Right lung (tissue), 5 donors: ENCODE measurements around the gene TRAF1. TPM values are rescaled to one million over a fixed set of nuclear protein-coding genes. Genes with fewer than 3 reads are reported as not detected.

ENCODE experiments used
- DNase-seq, 2 donors: peaks; one replicate each; pipeline ENCODE4 v3.0.0-alpha.2; 2013
- polyA plus RNA-seq, 5 donors: library from polyadenylated mRNA; unstranded; fragments of 120-200 nt; gene quantifications; one replicate each; pipeline versions ENCODE4 v1.2.1 to v1.2.3, GENCODE V29; 2013; ENCODE audit warnings: inconsistent platforms in 1 of 5, low replicate concordance in 1 of 5; ENCODE audit not compliant: insufficient read length in 5 of 5, insufficient read depth in 1 of 5

The TRAF1 gene
- polyA plus RNA-seq, 5 donors, result 7.0 to 11.0 (median 8.1) TPM

DNA sequence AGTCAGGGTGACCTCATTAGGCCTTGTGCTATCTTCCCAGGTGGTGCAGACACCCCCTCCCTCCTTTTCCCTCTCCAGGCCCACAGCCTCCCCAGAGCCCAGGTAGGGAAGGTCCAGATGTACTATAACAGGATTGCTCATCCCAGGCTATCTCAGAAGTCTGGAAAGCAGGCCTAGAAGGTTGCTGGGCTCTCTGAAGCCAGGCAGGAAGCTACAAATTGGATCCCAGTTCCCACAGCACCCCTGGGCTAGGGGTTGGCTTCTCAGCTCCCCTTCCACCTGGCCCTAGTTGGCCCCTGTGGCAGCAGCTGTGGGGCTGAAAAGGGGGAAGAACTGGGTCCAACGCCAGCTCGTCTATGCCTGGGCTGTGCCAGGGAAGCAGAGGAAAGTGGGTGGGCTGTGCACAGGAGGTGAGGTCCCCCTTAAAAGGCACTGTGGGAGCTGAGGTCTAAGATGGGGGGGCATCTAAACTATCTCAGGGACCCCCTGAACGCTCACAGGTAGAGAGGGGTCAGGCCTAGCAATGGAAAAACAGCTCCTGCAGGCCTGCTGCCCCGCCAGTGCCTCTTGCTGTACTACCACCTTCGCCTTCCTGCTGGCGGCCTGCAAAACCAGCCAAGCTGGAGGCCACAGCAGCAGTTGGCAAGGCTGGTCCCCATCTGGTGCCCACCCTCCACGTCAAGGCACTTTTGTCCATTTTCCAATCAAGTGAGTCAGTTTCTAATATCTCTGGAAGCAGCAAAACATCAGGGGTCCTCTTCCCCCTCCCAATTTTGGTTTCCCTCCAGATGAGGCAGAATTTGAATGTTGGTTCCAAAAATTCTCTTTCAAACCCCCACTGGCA, 70.5 kb downstream of the TRAF1 start:
- no peak for DNase-seq

GRCh38 chr9:120854596-120855327, 71.8 kb downstream of the TRAF1 start:
- no peak for DNase-seq

DNA sequence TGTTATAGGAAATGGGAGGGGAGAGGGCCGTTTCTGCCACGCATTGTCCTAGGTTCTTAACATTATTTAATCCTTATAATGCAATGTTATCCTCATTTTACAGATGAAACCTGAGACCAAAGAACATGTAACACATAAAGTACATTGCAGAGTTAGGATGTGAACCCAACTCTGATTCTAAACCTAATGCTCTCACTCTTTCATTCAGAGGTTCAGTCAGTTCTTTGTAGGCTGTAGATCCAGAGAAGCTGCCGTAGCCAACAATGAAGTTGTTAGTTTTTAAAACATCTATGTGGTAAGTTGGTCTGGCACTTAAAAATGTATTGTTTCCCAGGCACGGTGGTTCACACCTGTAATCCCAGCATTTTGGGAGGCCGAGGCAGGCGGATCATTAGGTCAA, 73.4 kb downstream of the TRAF1 start:
- DNase-seq, result no peak

Other genes with a start within 250 kb of the TRAF1 start
- gene MEGF9, start 212.3 kb downstream of the TRAF1 start, polyA plus RNA-seq, result 10 to 100 TPM; 11.8 to 16.6 (median 13.8) TPM
- 10 to 100 TPM; 38.6 to 51.5 (median 48.8) TPM for gene FBXW2, start 133.4 kb downstream of the TRAF1 start, polyA plus RNA-seq
- 10 to 100 TPM; 33.4 to 47.0 (median 42.3) TPM for gene PSMD5, start 83.9 kb downstream of the TRAF1 start, polyA plus RNA-seq
- gene PHF19, start 49.6 kb downstream of the TRAF1 start, polyA plus RNA-seq, result 10 to 100 TPM; 39.1 to 56.8 (median 45.6) TPM
- gene C5, start 123.5 kb upstream of the TRAF1 start, polyA plus RNA-seq, result 10 to 100 TPM; 54.6 to 96.0 (median 80.6) TPM
- 10 to 100 TPM; 36.2 to 66.5 (median 59.7) TPM for gene CNTRL, start 148.2 kb upstream of the TRAF1 start, polyA plus RNA-seq